Ramos (cell line): ENCODE results near the gene PPARGC1A.

Experiments used
- in situ Hi-C: fragments of 300-500 bp; cut with MboI; formaldehyde crosslinking; loops from one replicate; pipeline ENCODE4 v1.14.3; 2022; ENCODE audit warnings: low sequenced_read_pairs; ENCODE audit not compliant: unreplicated experiment

Gene PPARGC1A

GRCh38 chr4:23889814-23890341, at the start of gene PPARGC1A:
Gene PPARGC1A, minus strand, starts transcription at chr4:23890047. Its CDS starts 90 bp downstream, at chr4:23889957.
- in situ Hi-C loops, result no loop called here

GRCh38 chr4:23938796-23939195, 48.9 kb upstream of the PPARGC1A start:
- in situ Hi-C loops, result no loop called here

- in situ Hi-C loops, result no loop called here
Measured at GRCh38 chr4:23937173-23937572, 47.3 kb upstream of the PPARGC1A start.

- in situ Hi-C loops, result no loop called here
Measured at GRCh38 chr4:23934915-23935314, 45.1 kb upstream of the PPARGC1A start.

- in situ Hi-C loops, result no loop called here
Measured at GRCh38 chr4:23934223-23934622, 44.4 kb upstream of the PPARGC1A start.

GRCh38 chr4:23932901-23933308, 43.1 kb upstream of the PPARGC1A start:
- in situ Hi-C loops, result no loop called here

GRCh38 chr4:23932186-23932585, 42.3 kb upstream of the PPARGC1A start:
- in situ Hi-C loops, result no loop called here

- in situ Hi-C loops, result no loop called here
Measured at GRCh38 chr4:23931489-23931830, 41.6 kb upstream of the PPARGC1A start.

- in situ Hi-C loops, result no loop called here
Measured at GRCh38 chr4:23930750-23931488, 41.1 kb upstream of the PPARGC1A start.

- in situ Hi-C loops, result no loop called here
Measured at GRCh38 chr4:23929248-23929647, 39.4 kb upstream of the PPARGC1A start.

GRCh38 chr4:23924556-23924955, 34.7 kb upstream of the PPARGC1A start:
- in situ Hi-C loops, result no loop called here

- in situ Hi-C loops, result no loop called here
Measured at GRCh38 chr4:23923840-23924239, 34.0 kb upstream of the PPARGC1A start.

- in situ Hi-C loops, result no loop called here
Measured at GRCh38 chr4:23923141-23923540, 33.3 kb upstream of the PPARGC1A start.

GRCh38 chr4:23922541-23923111, 32.8 kb upstream of the PPARGC1A start:
- in situ Hi-C loops, result no loop called here

GRCh38 chr4:23922013-23922412, 32.2 kb upstream of the PPARGC1A start:
- in situ Hi-C loops, result no loop called here

GRCh38 chr4:23921447-23921845, 31.6 kb upstream of the PPARGC1A start:
- in situ Hi-C loops, result no loop called here

GRCh38 chr4:23920716-23921446, 31.0 kb upstream of the PPARGC1A start:
- in situ Hi-C loops, result no loop called here

GRCh38 chr4:23920296-23920695, 30.4 kb upstream of the PPARGC1A start:
- in situ Hi-C loops, result no loop called here

- in situ Hi-C loops, result no loop called here
Measured at GRCh38 chr4:23916282-23916681, 26.4 kb upstream of the PPARGC1A start.

GRCh38 chr4:23915459-23916132, 25.7 kb upstream of the PPARGC1A start:
- in situ Hi-C loops, result no loop called here
